ENCODE measurements around the gene PRKACA.

The PRKACA gene

DNA sequence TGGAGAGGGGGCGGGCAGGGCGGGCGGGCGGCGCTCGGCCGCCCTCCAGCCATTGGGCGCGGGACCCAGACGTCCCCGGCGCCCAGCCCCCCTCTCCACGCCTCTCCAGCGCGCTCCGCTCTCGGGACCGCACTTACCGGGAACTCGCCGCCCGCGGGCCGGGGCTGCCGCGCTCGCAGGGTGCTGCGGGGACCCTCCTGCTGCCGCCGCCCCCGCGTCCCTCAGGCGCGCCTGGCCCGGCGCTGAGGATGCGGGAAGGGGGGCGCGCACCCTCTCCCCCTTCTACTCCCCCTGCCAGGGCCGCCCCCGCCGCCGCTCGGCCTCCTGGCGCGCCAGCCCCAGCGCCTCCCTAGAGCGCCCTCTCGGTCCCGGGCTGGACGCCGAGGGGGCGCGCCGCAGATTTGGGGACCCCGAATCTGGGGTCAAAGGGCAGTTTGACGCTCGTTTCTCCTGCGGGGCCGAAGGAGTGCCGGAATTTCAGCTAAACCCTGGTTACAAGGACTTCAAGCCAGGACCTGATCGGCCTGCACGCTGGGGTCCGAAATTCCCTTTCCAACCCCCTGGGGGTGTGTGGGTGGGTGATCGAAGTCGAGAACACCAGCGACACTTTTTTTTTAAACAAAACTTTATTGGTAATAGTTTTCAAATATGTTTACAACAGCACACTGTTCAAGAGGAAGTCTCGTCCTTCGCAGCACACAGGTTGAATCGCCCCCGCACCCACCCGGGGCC, 26.3 kb downstream of the PRKACA start:
- Histone ChIP-seq H3K4me1 (ENCODE audit: control insufficient read depth, insufficient read depth, low read length, unreplicated experiment) (no peaks in the 10 kb centered on the region), H2AFZ (ENCODE audit: low read length, unreplicated experiment) (no peak overlapping the region), H3K4me3 (ENCODE audit: low read depth, low read length) (peak overlapping the region; percentile 87), H3K79me2 (ENCODE audit: control insufficient read depth, insufficient read depth, low read length, unreplicated experiment) (no peaks in the 10 kb centered on the region), H3K27me3 (ENCODE audit: insufficient read depth, low read length) (no peaks in the 10 kb centered on the region), H3K27ac (ENCODE audit: low read depth, low read length) (peak overlapping the region; percentile 48), H3K36me3 (ENCODE audit: insufficient read depth, low read length) (peaks cover 7% of the 10 kb centered on the region; the same call in 1 of the 2 replicates)

DNA sequence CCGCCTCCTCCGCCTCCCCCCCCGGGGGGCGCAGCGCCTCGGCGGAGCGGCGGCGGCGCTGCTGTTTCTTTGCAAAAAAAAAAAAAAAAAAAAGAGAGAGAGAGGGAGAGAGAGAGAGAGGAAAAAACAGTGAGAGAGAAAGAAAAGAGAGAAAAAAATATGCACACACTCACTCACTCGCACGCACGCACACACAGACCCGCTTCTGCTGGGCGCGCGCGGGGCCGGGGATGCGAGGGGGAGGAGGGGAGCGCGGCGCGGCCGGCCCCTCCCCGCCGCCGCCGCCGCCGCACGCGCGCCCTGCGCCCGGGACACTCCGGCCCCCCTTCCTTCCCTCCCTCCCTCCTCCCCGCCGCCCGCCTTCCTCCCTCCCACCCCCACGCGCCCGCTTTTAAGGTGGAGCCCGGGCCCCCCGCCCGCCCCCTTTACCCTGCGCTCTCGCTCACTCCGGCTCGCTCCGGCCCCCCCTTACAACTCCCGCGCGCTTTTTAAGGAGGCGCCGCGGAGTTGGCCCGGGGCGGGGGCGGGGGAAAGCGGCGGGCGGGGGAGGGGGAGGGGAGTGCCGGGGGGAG, 27.0 kb downstream of the PRKACA start, which contains the start of gene SAMD1:
TSS of gene SAMD1 (minus strand) at position 243 of the 572 bp plus-strand sequence.
- Histone ChIP-seq H3K4me1 (ENCODE audit: control insufficient read depth, insufficient read depth, low read length, unreplicated experiment) (no peaks in the 10 kb centered on the region), H2AFZ (ENCODE audit: low read length, unreplicated experiment) (peak within 1 kb of the TSS; percentile 25), H3K27me3 (ENCODE audit: insufficient read depth, low read length) (no peaks in the 10 kb centered on the region), H3K36me3 (ENCODE audit: insufficient read depth, low read length) (peaks cover 7% of the 10 kb centered on the region; the same call in 1 of the 2 replicates), H3K79me2 (ENCODE audit: control insufficient read depth, insufficient read depth, low read length, unreplicated experiment) (no peaks in the 10 kb centered on the region), H3K27ac (ENCODE audit: low read depth, low read length) (peak within 1 kb of the TSS; percentile 48), H3K4me3 (ENCODE audit: low read depth, low read length) (peak within 1 kb of the TSS; percentile 87)

DNA sequence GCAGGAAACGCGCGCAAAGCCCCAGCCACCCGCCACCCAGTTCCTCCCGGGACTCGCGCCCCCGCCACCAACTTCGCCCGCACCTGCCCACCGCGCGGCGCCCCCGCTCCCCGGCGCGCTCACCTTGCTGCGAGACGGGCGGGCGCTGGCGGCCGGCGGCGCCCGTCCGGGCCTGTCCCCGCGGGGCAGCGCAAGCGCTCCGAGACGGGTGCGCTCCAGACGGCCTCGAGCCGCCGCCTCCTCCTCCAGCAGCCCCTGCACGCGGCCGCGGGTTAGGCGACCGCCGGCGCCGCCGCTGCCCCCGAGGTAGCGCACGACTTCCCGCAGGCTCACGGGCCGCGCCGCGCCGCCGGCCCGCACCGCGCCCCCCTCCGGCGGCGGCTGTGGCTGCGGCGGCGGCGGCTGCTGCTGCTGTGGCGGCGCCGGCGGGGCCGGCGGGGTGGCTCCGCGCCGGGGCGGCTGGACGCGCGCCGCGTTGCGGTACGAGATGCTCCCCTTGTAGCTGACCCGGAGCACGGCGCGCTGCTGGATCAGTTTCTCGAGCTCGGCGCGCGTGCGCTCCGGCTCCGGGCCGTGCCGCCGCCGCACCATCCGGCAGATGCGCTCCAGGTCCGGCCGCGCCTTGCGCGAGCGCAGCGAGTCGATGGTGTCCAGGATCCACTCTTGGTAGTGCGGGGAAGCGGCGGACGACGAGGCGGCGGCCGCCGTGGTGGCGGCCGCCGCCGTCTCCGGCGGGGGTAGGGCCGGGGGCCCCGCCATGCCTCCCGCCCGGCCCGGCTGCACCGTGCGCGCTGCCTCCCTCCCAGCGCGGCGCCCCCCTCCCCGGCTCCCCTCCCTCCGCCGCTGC, 27.7 kb downstream of the PRKACA start:
- Histone ChIP-seq H3K79me2 (ENCODE audit: control insufficient read depth, insufficient read depth, low read length, unreplicated experiment) (no peaks in the 10 kb centered on the region), H3K27me3 (ENCODE audit: insufficient read depth, low read length) (no peaks in the 10 kb centered on the region), H3K4me1 (ENCODE audit: control insufficient read depth, insufficient read depth, low read length, unreplicated experiment) (no peaks in the 10 kb centered on the region), H3K4me3 (ENCODE audit: low read depth, low read length) (peak overlapping the region; percentile 75), H3K36me3 (ENCODE audit: insufficient read depth, low read length) (peaks cover 7% of the 10 kb centered on the region; the same call in 1 of the 2 replicates), H3K27ac (ENCODE audit: low read depth, low read length) (no peak overlapping the region), H2AFZ (ENCODE audit: low read length, unreplicated experiment) (peak overlapping the region; percentile 25)

DNA sequence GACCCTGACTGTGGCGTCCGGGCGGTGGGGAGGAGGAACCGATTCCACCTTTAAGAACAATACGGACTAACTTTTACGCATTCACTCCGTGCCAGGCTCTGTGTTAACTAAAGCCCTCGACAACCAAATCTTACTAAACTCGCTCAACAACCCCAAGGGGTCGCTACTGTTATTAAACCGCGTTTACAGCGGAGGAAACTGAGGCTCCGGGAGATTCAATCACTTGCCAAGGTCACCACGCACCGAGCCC, 28.2 kb downstream of the PRKACA start:
- no peaks in the 10 kb centered on the region for H3K4me1 ChIP-seq (ENCODE audit: control insufficient read depth, insufficient read depth, low read length, unreplicated experiment)
- H2AFZ ChIP-seq (ENCODE audit: low read length, unreplicated experiment): no peak overlapping the region
- H3K27ac ChIP-seq (ENCODE audit: low read depth, low read length): no peak overlapping the region
- H3K79me2 ChIP-seq (ENCODE audit: control insufficient read depth, insufficient read depth, low read length, unreplicated experiment): no peaks in the 10 kb centered on the region
- H3K27me3 ChIP-seq (ENCODE audit: insufficient read depth, low read length): no peaks in the 10 kb centered on the region
- H3K36me3 ChIP-seq (ENCODE audit: insufficient read depth, low read length): peaks cover 7% of the 10 kb centered on the region; the same call in 1 of the 2 replicates
- peak overlapping the region; percentile 75 for H3K4me3 ChIP-seq (ENCODE audit: low read depth, low read length)

DNA sequence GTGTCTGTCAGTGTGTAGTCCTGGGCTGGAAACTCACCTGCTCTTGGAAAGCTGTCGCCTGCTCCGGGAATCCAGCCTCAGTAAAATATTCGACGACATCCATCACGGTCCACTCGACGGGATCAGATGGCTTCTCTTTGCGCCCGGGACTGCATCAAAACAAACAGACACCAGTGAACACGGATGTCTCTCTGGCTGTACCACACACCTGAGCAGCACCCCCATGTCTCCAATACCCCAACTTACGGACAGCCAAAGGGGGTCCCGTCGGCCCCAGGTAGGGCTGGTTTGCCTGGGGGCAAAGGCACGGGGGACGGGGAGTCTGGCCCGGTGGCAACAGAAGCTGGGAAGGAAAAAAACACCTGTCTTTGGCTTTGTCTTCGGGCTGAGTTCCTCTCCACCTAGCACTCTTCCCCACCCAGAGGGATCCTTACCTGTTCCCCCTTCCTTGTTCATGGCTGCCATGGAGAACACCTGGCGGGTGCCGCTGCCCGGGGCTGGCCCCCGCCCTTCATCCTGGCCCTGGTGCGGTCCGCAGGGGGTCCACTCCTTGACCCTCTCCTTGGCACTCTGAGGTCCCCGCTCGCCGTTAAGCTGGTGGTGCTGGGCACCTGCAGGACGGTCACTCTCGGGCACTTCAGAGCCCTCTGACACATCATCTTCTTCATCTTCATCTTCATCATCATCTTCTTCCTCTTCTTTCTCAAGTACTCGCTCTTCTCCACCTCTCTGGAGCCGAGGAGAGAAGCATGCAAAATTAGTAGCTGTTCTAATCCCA, 28.7 kb downstream of the PRKACA start:
- no peak overlapping the region for H2AFZ ChIP-seq (ENCODE audit: low read length, unreplicated experiment)
- no peaks in the 10 kb centered on the region for H3K79me2 ChIP-seq (ENCODE audit: control insufficient read depth, insufficient read depth, low read length, unreplicated experiment)
- H3K4me1 ChIP-seq (ENCODE audit: control insufficient read depth, insufficient read depth, low read length, unreplicated experiment): no peaks in the 10 kb centered on the region
- peak overlapping the region; percentile 75 for H3K4me3 ChIP-seq (ENCODE audit: low read depth, low read length)
- no peak overlapping the region for H3K27ac ChIP-seq (ENCODE audit: low read depth, low read length)
- peaks cover 7% of the 10 kb centered on the region; the same call in 1 of the 2 replicates for H3K36me3 ChIP-seq (ENCODE audit: insufficient read depth, low read length)
- H3K27me3 ChIP-seq (ENCODE audit: insufficient read depth, low read length): no peaks in the 10 kb centered on the region

DNA sequence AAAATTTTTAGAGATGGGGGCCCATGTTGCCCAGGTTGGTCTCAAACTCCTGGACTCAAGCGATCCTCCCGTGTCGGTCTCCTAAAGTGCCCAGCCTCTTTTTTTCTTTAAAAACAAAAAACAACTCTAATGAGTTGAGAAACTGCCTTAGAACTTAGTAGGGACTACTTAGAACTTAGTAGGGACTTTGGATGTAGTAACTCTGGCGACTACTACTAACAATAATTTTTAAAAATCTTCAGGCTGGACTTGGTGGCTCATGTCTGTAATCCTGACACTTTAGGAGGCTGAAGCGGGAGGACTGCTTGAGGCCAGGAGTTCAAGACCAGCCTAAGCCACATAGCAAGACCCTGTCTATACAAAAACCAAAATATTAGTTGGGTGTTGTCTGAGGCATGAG, 31.5 kb downstream of the PRKACA start:
- Histone ChIP-seq H3K4me1 (ENCODE audit: control insufficient read depth, insufficient read depth, low read length, unreplicated experiment) (peaks cover 7% of the 10 kb centered on the region), H3K4me3 (ENCODE audit: low read depth, low read length) (no peak overlapping the region), H3K27ac (ENCODE audit: low read depth, low read length) (no peak overlapping the region), H3K36me3 (ENCODE audit: insufficient read depth, low read length) (no peaks in the 10 kb centered on the region), H3K27me3 (ENCODE audit: insufficient read depth, low read length) (no peaks in the 10 kb centered on the region), H2AFZ (ENCODE audit: low read length, unreplicated experiment) (no peak overlapping the region), H3K79me2 (ENCODE audit: control insufficient read depth, insufficient read depth, low read length, unreplicated experiment) (peaks cover 6% of the 10 kb centered on the region)

DNA sequence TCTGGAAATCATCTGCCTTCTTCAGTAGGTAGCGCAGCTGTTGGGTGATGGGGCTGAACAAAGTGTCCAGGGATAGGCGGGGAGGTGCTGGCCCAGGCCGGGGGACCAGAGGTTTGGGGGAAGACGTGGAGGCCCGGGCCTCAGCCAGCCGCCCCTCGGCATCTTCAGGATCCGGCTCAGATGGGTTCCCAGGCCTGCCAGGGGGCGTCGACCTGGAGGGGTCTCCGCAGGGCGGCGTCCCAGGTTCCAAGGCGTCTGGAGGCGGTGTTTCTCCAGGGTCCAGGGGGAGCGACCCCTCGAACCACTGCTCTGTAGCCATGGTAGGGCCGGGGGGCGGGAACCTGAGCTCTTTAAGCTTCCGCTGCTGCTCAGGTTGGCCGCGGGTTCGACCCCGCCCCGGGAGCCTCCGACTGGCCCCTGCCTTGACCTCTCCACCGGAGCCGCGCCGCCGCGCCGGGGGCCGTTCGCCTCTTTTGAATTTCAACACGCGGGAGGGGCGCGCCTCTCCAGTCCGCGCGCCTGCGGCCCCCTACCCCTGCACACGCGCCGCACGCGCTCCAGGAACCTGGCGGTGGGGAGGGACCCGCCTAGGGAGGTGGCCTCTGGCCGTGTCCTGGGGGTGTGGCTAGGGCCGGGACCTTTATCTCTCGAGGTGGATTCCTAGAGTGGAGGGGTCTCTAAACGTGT, 32.1 kb downstream of the PRKACA start, which contains the start of gene C19orf67:
TSS of gene C19orf67 (minus strand) at position 475 of the 687 bp plus-strand sequence. CDS start at position 319, 156 bp downstream.
- H3K4me1 ChIP-seq (ENCODE audit: control insufficient read depth, insufficient read depth, low read length, unreplicated experiment): peaks cover 7% of the 10 kb centered on the region
- peaks cover 6% of the 10 kb centered on the region for H3K79me2 ChIP-seq (ENCODE audit: control insufficient read depth, insufficient read depth, low read length, unreplicated experiment)
- H3K27me3 ChIP-seq (ENCODE audit: insufficient read depth, low read length): no peaks in the 10 kb centered on the region
- no peak within 1 kb of the TSS for H2AFZ ChIP-seq (ENCODE audit: low read length, unreplicated experiment)
- no peak within 1 kb of the TSS for H3K27ac ChIP-seq (ENCODE audit: low read depth, low read length)
- H3K4me3 ChIP-seq (ENCODE audit: low read depth, low read length): no peak within 1 kb of the TSS
- H3K36me3 ChIP-seq (ENCODE audit: insufficient read depth, low read length): no peaks in the 10 kb centered on the region

DNA sequence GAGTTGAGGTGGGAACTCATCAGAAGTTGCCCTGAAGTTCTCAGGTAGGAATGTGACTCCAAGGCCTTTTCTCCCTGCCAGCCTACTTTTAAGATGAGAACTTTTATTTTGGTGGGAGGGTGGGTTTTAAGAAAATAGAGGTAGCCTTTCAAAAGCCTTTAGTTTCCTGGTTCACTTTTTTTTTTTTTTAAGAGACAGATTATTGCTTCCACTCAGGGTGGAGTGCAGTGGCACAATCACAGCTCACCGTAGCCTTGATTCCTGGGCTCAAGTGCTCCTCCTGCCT, 34.9 kb downstream of the PRKACA start:
- H3K27me3 ChIP-seq (ENCODE audit: insufficient read depth, low read length): no peaks in the 10 kb centered on the region
- peak overlapping the region; percentile 90 for H3K4me3 ChIP-seq (ENCODE audit: low read depth, low read length)
- H3K79me2 ChIP-seq (ENCODE audit: control insufficient read depth, insufficient read depth, low read length, unreplicated experiment): peaks cover 6% of the 10 kb centered on the region
- no peaks in the 10 kb centered on the region for H3K36me3 ChIP-seq (ENCODE audit: insufficient read depth, low read length)
- H2AFZ ChIP-seq (ENCODE audit: low read length, unreplicated experiment): no peak overlapping the region
- H3K27ac ChIP-seq (ENCODE audit: low read depth, low read length): no peak overlapping the region
- peaks cover 7% of the 10 kb centered on the region for H3K4me1 ChIP-seq (ENCODE audit: control insufficient read depth, insufficient read depth, low read length, unreplicated experiment)

DNA sequence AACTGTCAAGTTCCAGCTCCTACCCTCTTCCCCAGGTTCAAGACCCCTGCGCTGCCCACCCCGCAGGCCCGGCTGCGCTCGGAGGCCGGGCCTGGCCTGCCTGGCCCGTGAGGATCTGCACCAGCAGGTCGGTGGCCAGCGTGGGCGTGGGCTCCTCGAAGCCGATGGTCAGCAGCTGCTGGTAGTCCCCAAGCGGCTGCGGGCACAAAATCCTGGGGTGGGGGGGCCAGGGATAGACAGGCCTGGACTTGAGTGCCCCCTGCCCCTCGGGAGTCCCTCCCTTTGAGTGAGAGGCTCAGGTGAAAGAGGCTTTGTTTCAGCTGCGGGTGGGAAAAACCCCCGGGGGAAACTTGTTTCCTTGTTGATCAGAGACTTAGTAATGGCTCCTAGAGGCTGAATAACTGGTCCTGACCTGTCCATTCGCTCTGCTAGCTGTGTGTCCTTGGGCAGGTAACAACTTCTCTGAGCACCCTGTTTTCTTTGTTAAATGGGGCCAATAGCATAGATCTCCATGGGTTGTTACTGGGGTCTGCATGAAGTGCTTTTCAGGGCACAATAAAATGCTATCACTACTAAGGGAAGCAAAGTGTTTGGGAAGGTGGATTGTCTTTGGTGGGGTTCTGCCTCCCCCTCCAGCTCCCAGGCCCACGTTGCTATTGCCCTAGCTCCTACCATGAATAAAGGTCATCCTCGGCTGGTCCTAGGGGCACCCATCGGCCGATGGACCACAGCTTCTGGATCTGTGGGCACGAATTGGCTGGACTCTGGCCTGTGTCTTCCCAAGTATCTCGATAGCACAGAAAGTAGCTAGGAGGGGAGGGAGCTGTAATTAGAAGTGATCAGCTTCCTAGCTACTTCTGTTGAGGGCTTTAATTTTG, 35.5 kb downstream of the PRKACA start:
- Histone ChIP-seq H3K79me2 (ENCODE audit: control insufficient read depth, insufficient read depth, low read length, unreplicated experiment) (peaks cover 6% of the 10 kb centered on the region), H3K27me3 (ENCODE audit: insufficient read depth, low read length) (no peaks in the 10 kb centered on the region), H3K36me3 (ENCODE audit: insufficient read depth, low read length) (no peaks in the 10 kb centered on the region), H3K4me1 (ENCODE audit: control insufficient read depth, insufficient read depth, low read length, unreplicated experiment) (peaks cover 7% of the 10 kb centered on the region), H3K4me3 (ENCODE audit: low read depth, low read length) (peak overlapping the region; percentile 90), H3K27ac (ENCODE audit: low read depth, low read length) (peak overlapping the region; percentile 58; the same call in 1 of the 2 replicates), H2AFZ (ENCODE audit: low read length, unreplicated experiment) (peak overlapping the region; percentile 5)

Data from ACC112 (cell line).